Glomerular visceral epithelial cell (primary cell): ENCODE measurements around the gene VTCN1.

Source experiments
- DNase-seq: peaks from one replicate; pipeline ENCODE4 v3.0.0-alpha.2; 2016; ENCODE audit errors: extremely low spot score

Gene VTCN1

GRCh38 chr1:117209094-117209493 lies 1.6 kb downstream of the VTCN1 start:
- DNase-seq = no peak

- DNase-seq = no peak
Observed at GRCh38 chr1:117208580-117208979, 2.1 kb downstream of the VTCN1 start.

GRCh38 chr1:117205368-117205767 lies 5.4 kb downstream of the VTCN1 start:
- DNase-seq = no peak

GRCh38 chr1:117201808-117202207 lies 8.9 kb downstream of the VTCN1 start:
- no peak for DNase-seq

GRCh38 chr1:117198097-117198496 lies 12.6 kb downstream of the VTCN1 start:
- DNase-seq = no peak

GRCh38 chr1:117189726-117190125 lies 21.0 kb downstream of the VTCN1 start:
- no peak for DNase-seq

- DNase-seq = no peak
Observed at GRCh38 chr1:117188816-117189437, 21.8 kb downstream of the VTCN1 start.

GRCh38 chr1:117188170-117188815 lies 22.4 kb downstream of the VTCN1 start:
- no peak for DNase-seq

GRCh38 chr1:117183112-117183511 lies 27.6 kb downstream of the VTCN1 start:
- no peak for DNase-seq

- DNase-seq = no peak
Observed at GRCh38 chr1:117182319-117182718, 28.4 kb downstream of the VTCN1 start.

- no peak for DNase-seq
Observed at GRCh38 chr1:117181630-117182041, 29.1 kb downstream of the VTCN1 start.

GRCh38 chr1:117180147-117180967 lies 30.4 kb downstream of the VTCN1 start:
- no peak for DNase-seq

- DNase-seq = no peak
Observed at GRCh38 chr1:117179471-117179870, 31.3 kb downstream of the VTCN1 start.

GRCh38 chr1:117178756-117179155 lies 32.0 kb downstream of the VTCN1 start:
- no peak for DNase-seq

GRCh38 chr1:117177376-117177775 lies 33.4 kb downstream of the VTCN1 start:
- DNase-seq = no peak

- DNase-seq = no peak
Observed at GRCh38 chr1:117176579-117176978, 34.1 kb downstream of the VTCN1 start.

- no peak for DNase-seq
Observed at GRCh38 chr1:117174851-117175250, 35.9 kb downstream of the VTCN1 start.

GRCh38 chr1:117173691-117174090 lies 37.0 kb downstream of the VTCN1 start:
- no peak for DNase-seq

- DNase-seq = peak; percentile 25
Observed at GRCh38 chr1:117173006-117173405, 37.7 kb downstream of the VTCN1 start.

GRCh38 chr1:117171900-117172511 lies 38.7 kb downstream of the VTCN1 start:
- peak; percentile 34 for DNase-seq

- DNase-seq = peak; percentile 46
Observed at GRCh38 chr1:117169871-117170596, 40.7 kb downstream of the VTCN1 start.

- DNase-seq = peak; percentile 51
Observed at GRCh38 chr1:117167402-117167801, 43.3 kb downstream of the VTCN1 start.
